ENCODE measurements around the gene ZSWIM7.

ZSWIM7 gene

DNA sequence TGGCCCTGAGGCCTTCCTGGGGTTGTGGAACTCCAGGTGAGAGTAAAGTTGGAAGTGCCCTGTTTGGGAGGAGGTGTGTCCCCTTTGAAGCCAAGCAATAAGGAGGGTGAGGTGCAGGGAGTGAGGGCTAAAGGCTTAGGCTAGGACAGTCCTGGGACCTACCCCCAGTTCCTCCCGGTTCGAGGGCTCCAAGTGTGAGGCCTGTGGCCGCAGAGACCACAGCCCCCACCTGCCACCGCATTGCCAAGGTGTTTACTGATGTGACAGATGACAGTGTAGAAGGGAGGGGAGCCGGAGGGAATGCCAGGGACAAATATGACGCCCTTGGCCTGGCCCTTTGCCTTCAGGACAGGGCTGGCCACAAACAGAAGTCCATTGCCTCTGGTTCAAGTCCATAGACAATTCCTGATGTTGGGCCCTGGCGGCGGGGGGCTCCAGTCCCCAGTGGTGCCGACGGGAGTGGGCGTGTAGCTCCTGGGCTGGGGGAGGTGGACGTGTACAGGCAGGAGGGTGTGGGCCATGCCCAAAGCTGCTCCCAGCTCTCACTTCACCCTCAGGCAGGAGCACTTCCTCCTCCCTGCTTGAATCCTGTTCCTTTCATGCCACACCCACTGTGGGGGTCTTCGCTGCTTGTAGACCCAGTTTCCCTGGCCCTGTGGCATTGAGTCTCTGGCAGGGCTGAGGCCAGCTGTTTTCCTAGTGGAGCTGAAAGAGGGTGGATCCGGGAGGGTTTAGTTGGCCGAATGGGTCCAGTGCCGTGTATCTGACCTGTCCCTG, 51.3 kb downstream of the ZSWIM7 start:
- H3K27me3 ChIP-seq (replicated peaks; ENCODE audit: control insufficient read depth, insufficient read depth, low read length): peaks cover 1% of the 10 kb centered on the region
- DNase-seq (ENCODE audit: extremely low read depth, insufficient read length): no peak
- no peak overlapping the region for H3K4me3 ChIP-seq (replicated peaks; ENCODE audit: low read depth, low read length)
- H3K36me3 ChIP-seq (ENCODE audit: control insufficient read depth, insufficient read depth, low read length): no peaks in the 10 kb centered on the region
- TF ChIP-seq, protein P1, sequence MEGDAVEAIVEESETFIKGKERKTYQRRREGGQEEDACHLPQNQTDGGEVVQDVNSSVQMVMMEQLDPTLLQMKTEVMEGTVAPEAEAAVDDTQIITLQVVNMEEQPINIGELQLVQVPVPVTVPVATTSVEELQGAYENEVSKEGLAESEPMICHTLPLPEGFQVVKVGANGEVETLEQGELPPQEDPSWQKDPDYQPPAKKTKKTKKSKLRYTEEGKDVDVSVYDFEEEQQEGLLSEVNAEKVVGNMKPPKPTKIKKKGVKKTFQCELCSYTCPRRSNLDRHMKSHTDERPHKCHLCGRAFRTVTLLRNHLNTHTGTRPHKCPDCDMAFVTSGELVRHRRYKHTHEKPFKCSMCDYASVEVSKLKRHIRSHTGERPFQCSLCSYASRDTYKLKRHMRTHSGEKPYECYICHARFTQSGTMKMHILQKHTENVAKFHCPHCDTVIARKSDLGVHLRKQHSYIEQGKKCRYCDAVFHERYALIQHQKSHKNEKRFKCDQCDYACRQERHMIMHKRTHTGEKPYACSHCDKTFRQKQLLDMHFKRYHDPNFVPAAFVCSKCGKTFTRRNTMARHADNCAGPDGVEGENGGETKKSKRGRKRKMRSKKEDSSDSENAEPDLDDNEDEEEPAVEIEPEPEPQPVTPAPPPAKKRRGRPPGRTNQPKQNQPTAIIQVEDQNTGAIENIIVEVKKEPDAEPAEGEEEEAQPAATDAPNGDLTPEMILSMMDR (IDR thresholded peaks at IDR 0.05; ENCODE audit: insufficient read depth, low read length, poor library complexity, severe bottlenecking): no peak

GRCh38 chr17:15947271-15947670, 52.2 kb downstream of the ZSWIM7 start:
- H3K4me3 ChIP-seq (replicated peaks; ENCODE audit: low read depth, low read length): no peak overlapping the region
- TF ChIP-seq, protein P1 (IDR thresholded peaks at IDR 0.05; ENCODE audit: insufficient read depth, low read length, poor library complexity, severe bottlenecking): no peak
- no peaks in the 10 kb centered on the region for H3K36me3 ChIP-seq (ENCODE audit: control insufficient read depth, insufficient read depth, low read length)
- DNase-seq (ENCODE audit: extremely low read depth, insufficient read length): no peak
- H3K27me3 ChIP-seq (replicated peaks; ENCODE audit: control insufficient read depth, insufficient read depth, low read length): peaks cover 2% of the 10 kb centered on the region

GRCh38 chr17:15946611-15947120, 52.8 kb downstream of the ZSWIM7 start:
- no peak for DNase-seq (ENCODE audit: extremely low read depth, insufficient read length)
- Histone ChIP-seq H3K4me3 (replicated peaks; ENCODE audit: low read depth, low read length) (no peak overlapping the region), H3K27me3 (replicated peaks; ENCODE audit: control insufficient read depth, insufficient read depth, low read length) (peaks cover 2% of the 10 kb centered on the region), H3K36me3 (ENCODE audit: control insufficient read depth, insufficient read depth, low read length) (no peaks in the 10 kb centered on the region)
- TF ChIP-seq, protein P1 (IDR thresholded peaks at IDR 0.05; ENCODE audit: insufficient read depth, low read length, poor library complexity, severe bottlenecking): no peak

DNA sequence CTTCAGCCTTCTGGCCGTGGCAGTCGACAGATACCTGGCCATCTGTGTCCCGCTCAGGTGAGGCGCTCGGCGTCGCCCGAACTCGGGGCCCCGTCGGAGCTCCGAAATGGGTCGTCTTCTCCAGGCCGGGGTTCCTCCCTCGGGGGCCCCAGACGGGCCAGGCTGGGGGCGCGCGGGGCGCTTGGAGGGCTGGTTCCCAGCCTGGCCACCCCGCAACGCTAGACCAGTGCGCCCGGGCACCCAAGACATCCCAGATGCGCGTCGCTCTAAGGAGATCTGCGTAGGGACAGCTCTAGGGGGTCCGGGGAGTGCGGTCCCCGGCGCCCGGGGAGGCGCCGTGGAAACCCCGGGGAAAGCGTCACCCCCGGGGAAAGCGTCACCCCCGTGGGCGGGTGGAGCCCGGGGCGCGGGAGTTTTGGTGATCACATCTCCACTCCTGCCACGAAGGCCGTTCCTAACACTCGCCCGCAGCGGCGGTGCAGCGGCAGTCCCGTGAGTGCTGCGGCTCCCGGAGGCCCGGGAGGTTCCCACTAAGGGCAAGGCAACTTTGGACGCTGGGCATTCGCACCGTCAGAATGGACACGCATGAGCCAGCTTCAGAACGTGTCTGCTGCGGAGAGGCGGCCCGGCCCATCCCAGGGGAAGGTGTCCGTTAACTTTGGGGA, 53.8 kb downstream of the ZSWIM7 start:
- TF ChIP-seq, protein P1 (IDR thresholded peaks at IDR 0.05; ENCODE audit: insufficient read depth, low read length, poor library complexity, severe bottlenecking): no peak
- H3K36me3 ChIP-seq (ENCODE audit: control insufficient read depth, insufficient read depth, low read length): no peaks in the 10 kb centered on the region
- H3K4me3 ChIP-seq (replicated peaks; ENCODE audit: low read depth, low read length): peak overlapping the region; percentile 31
- peaks cover 2% of the 10 kb centered on the region for H3K27me3 ChIP-seq (replicated peaks; ENCODE audit: control insufficient read depth, insufficient read depth, low read length)
- no peak for DNase-seq (ENCODE audit: extremely low read depth, insufficient read length)

DNA sequence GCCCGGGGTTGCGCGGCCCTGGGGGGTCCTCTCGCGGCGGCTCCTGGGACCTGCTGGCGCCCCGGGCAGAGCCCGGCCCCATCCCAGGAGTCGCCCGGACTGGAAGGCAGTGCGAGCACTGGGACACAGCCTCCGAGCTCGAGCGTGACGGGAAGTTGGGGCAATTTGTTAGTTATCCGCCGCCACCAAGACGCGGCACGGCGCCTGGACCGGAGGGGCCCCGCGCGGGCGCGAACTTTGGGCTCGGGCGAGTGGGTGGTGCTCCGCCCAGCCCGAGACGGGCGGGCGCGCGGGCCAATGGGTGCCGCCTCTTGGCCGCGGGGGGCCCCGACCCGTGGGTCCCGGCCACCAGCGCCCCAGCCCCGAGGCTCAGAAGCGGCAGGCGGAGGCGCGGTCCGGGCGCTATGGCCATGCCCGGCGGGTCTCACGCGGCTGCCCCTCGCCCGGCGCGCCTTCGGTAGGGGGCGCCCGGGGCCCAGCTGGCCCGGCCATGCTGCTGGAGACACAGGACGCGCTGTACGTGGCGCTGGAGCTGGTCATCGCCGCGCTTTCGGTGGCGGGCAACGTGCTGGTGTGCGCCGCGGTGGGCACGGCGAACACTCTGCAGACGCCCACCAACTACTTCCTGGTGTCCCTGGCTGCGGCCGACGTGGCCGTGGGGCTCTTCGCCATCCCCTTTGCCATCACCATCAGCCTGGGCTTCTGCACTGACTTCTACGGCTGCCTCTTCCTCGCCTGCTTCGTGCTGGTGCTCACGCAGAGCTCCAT, 54.6 kb downstream of the ZSWIM7 start, which contains the start of gene ADORA2B:
Gene ADORA2B, plus strand, starts transcription at position 372 of the 768 bp plus-strand sequence. Its CDS starts 119 bp downstream, at position 491.
- Histone ChIP-seq H3K4me3 (replicated peaks; ENCODE audit: low read depth, low read length) (peak within 1 kb of the TSS; percentile 31), H3K27me3 (replicated peaks; ENCODE audit: control insufficient read depth, insufficient read depth, low read length) (peaks cover 2% of the 10 kb centered on the region), H3K36me3 (ENCODE audit: control insufficient read depth, insufficient read depth, low read length) (no peaks in the 10 kb centered on the region)
- DNase-seq (ENCODE audit: extremely low read depth, insufficient read length): peak; percentile 69
- TF ChIP-seq, protein P1 (IDR thresholded peaks at IDR 0.05; ENCODE audit: insufficient read depth, low read length, poor library complexity, severe bottlenecking): no peak
